Measurements from ENCODE around the gene BOLA2B. TPM values are rescaled to one million over a fixed set of nuclear protein-coding genes. Genes with fewer than 3 reads are reported as not detected.

The BOLA2B gene
- total RNA-seq, 4 donors from 2014 or later, result 39.6 to 1,391 (median 605) TPM

GRCh38 chr16:30166202-30166902 is 27.1 kb downstream of the BOLA2B start:
- Histone ChIP-seq H3K4me3 (no peak overlapping the region), H3K27ac (no peak overlapping the region), H3K4me1 (peaks cover 0 to 3% (median 0%) of the 10 kb centered on the region in 4 donors), H3K36me3 (no peaks in the 10 kb centered on the region), H3K9me3 (no peaks in the 10 kb centered on the region), H3K27me3 (no peaks in the 10 kb centered on the region)
- in situ Hi-C loops (cut with MboI; ENCODE audit: low pct_ligation_motif_present in 1 of 4, low pct_unique_long_range_greater_than_20kb in 1 of 4, low sequenced_read_pairs in 3 of 4), result loop anchor here in 1 of 4 donors (25.0 kb wide), 1 partner anchor 504 kb away; the partner anchor contains the start of gene SPN
- intact Hi-C loops (cut with DNase I; ENCODE audit: low total_unique reads), result no loop called here
- WGBS, 2 donors (ENCODE audit: low coverage in 1 of 2), result 84 to 93% methylated on average over 9 to 11 of the region's 11 CpGs
- DNase-seq, result no peak
- TF ChIP-seq CTCF (IDR thresholded peaks at IDR 0.05) (no peak), EP300 (IDR thresholded peaks at IDR 0.05; ENCODE audit: low read depth) (no peak), POLR2AphosphoS5 (IDR thresholded peaks at IDR 0.05) (no peak), POLR2A (IDR thresholded peaks at IDR 0.05) (no peak)

GRCh38 chr16:30163538-30163937 is 29.9 kb downstream of the BOLA2B start:
- Histone ChIP-seq H3K4me3 (no peak overlapping the region), H3K27me3 (no peaks in the 10 kb centered on the region), H3K9me3 (no peaks in the 10 kb centered on the region), H3K27ac (no peak overlapping the region), H3K36me3 (no peaks in the 10 kb centered on the region), H3K4me1 (peaks cover 0 to 3% (median 0%) of the 10 kb centered on the region in 4 donors)
- 54% methylated on average over 3 of the region's 3 CpGs; no CpG with 5 or more reads in 1 of the 2 donors for WGBS, 2 donors (ENCODE audit: low coverage in 1 of 2)
- in situ Hi-C loops (cut with MboI; ENCODE audit: low pct_ligation_motif_present in 1 of 4, low pct_unique_long_range_greater_than_20kb in 1 of 4, low sequenced_read_pairs in 3 of 4) (loop anchor here in 1 of 4 donors (25.0 kb wide), 1 partner anchor 501 kb away; the partner anchor contains the start of gene SPN), intact Hi-C loops (cut with DNase I; ENCODE audit: low total_unique reads) (no loop called here)
- TF ChIP-seq POLR2AphosphoS5 (IDR thresholded peaks at IDR 0.05), result no peak
- TF ChIP-seq EP300 (IDR thresholded peaks at IDR 0.05; ENCODE audit: low read depth), result no peak
- TF ChIP-seq CTCF (IDR thresholded peaks at IDR 0.05), result no peak
- TF ChIP-seq POLR2A (IDR thresholded peaks at IDR 0.05), result no peak
- no peak for DNase-seq

- Histone ChIP-seq H3K9me3 (no peaks in the 10 kb centered on the region), H3K27me3 (no peaks in the 10 kb centered on the region), H3K4me3 (no peak overlapping the region), H3K36me3 (no peaks in the 10 kb centered on the region), H3K27ac (no peak overlapping the region), H3K4me1 (no peaks in the 10 kb centered on the region)
- DNase-seq, result no peak
- intact Hi-C loops (cut with DNase I; ENCODE audit: low total_unique reads) (no loop called here), in situ Hi-C loops (cut with MboI; ENCODE audit: low pct_ligation_motif_present in 1 of 4, low pct_unique_long_range_greater_than_20kb in 1 of 4, low sequenced_read_pairs in 3 of 4) (loop anchor here in 1 of 4 donors (25.0 kb wide), 1 partner anchor 495 kb away; the partner anchor contains the start of gene SPN)
- 63% methylated on average over 1 of the region's 1 CpG; no CpG with 5 or more reads in 1 of the 2 donors for WGBS, 2 donors (ENCODE audit: low coverage in 1 of 2)
- TF ChIP-seq EP300 (IDR thresholded peaks at IDR 0.05; ENCODE audit: low read depth), result no peak
- no peak for TF ChIP-seq CTCF (IDR thresholded peaks at IDR 0.05)
- no peak for TF ChIP-seq POLR2AphosphoS5 (IDR thresholded peaks at IDR 0.05)
- no peak for TF ChIP-seq POLR2A (IDR thresholded peaks at IDR 0.05)
Observed at GRCh38 chr16:30157214-30157613, 36.3 kb downstream of the BOLA2B start.

- Histone ChIP-seq H3K4me1 (no peaks in the 10 kb centered on the region), H3K27me3 (no peaks in the 10 kb centered on the region), H3K9me3 (no peaks in the 10 kb centered on the region), H3K27ac (no peak overlapping the region), H3K4me3 (no peak overlapping the region), H3K36me3 (no peaks in the 10 kb centered on the region)
- intact Hi-C loops (cut with DNase I; ENCODE audit: low total_unique reads), result no loop called here
- in situ Hi-C loops (cut with MboI; ENCODE audit: low pct_ligation_motif_present in 1 of 4, low pct_unique_long_range_greater_than_20kb in 1 of 4, low sequenced_read_pairs in 3 of 4), result loop anchor here in 1 of 4 donors (25.0 kb wide), 1 partner anchor 493 kb away; the partner anchor contains the start of gene SPN
- whole genome bisulfite sequencing, 2 donors (ENCODE audit: low coverage in 1 of 2), result 94 to 100% methylated on average over 2 to 5 of the region's 5 CpGs
- DNase-seq, result no peak
- TF ChIP-seq CTCF (IDR thresholded peaks at IDR 0.05) (no peak), EP300 (IDR thresholded peaks at IDR 0.05; ENCODE audit: low read depth) (no peak), POLR2A (IDR thresholded peaks at IDR 0.05) (no peak), POLR2AphosphoS5 (IDR thresholded peaks at IDR 0.05) (no peak)
Observed at GRCh38 chr16:30155188-30155587, 38.3 kb downstream of the BOLA2B start.
